MM.1S (cell line): ENCODE data around the gene CACNA1C.

ENCODE experiments used
- EZH2 ChIP-seq: fragments of 300-600 bp; sonication (generic); optimal IDR thresholded peaks from 2 replicates; pipeline ENCODE3; 2017; ENCODE audit warnings: low read depth, mild to moderate bottlenecking, antibody characterized with exemption, low read length, mixed read lengths
- TF ChIP-seq, protein P1 (sequence below): fragments of 300-600 bp; sonication (generic); IDR thresholded peaks from 2 replicates; pipeline ENCODE4 v1.5.1; 2016; ENCODE audit warnings: antibody characterized with exemption, low read length, mixed read lengths

GRCh38 chr12:2654311-2654710, 601.5 kb downstream of the CACNA1C start:
- TF ChIP-seq, protein P1, sequence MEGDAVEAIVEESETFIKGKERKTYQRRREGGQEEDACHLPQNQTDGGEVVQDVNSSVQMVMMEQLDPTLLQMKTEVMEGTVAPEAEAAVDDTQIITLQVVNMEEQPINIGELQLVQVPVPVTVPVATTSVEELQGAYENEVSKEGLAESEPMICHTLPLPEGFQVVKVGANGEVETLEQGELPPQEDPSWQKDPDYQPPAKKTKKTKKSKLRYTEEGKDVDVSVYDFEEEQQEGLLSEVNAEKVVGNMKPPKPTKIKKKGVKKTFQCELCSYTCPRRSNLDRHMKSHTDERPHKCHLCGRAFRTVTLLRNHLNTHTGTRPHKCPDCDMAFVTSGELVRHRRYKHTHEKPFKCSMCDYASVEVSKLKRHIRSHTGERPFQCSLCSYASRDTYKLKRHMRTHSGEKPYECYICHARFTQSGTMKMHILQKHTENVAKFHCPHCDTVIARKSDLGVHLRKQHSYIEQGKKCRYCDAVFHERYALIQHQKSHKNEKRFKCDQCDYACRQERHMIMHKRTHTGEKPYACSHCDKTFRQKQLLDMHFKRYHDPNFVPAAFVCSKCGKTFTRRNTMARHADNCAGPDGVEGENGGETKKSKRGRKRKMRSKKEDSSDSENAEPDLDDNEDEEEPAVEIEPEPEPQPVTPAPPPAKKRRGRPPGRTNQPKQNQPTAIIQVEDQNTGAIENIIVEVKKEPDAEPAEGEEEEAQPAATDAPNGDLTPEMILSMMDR: no peak
- TF ChIP-seq EZH2: no peak
